NOMO-1 (cell line): ENCODE results near the gene CTNNA3.

Experiments used
- DNase-seq, 2 experiments: peaks; one replicate each; lab custom pipeline; 2025; ENCODE audit not compliant: unreplicated experiment in 2 of 2; lab: John Stamatoyannopoulos, UW

The CTNNA3 gene

GRCh38 chr10:66719483-66719882 lies 976.5 kb downstream of the CTNNA3 start:
- DNase-seq, result no peak

- DNase-seq, result no peak
These were observed 978.6 kb downstream of the CTNNA3 start for GRCh38 chr10:66717231-66717981.

GRCh38 chr10:66714741-66715140 lies 981.3 kb downstream of the CTNNA3 start:
- no peak for DNase-seq

- DNase-seq, result no peak
These were observed 982.6 kb downstream of the CTNNA3 start for GRCh38 chr10:66713387-66713786.

- DNase-seq, result no peak
These were observed 997.9 kb downstream of the CTNNA3 start for GRCh38 chr10:66698069-66698468.

GRCh38 chr10:66695046-66695445 lies 1000.9 kb downstream of the CTNNA3 start:
- DNase-seq, result no peak

GRCh38 chr10:66684581-66684980 lies 1011.4 kb downstream of the CTNNA3 start:
- no peak for DNase-seq

- no peak for DNase-seq
These were observed 1015.1 kb downstream of the CTNNA3 start for GRCh38 chr10:66680886-66681285.

GRCh38 chr10:66678521-66678920 lies 1017.5 kb downstream of the CTNNA3 start:
- no peak for DNase-seq

- no peak for DNase-seq
These were observed 1022.9 kb downstream of the CTNNA3 start for GRCh38 chr10:66673071-66673470.

GRCh38 chr10:66671562-66671961 lies 1024.4 kb downstream of the CTNNA3 start:
- DNase-seq, result no peak

- DNase-seq, result no peak
These were observed 1024.9 kb downstream of the CTNNA3 start for GRCh38 chr10:66671064-66671463.

GRCh38 chr10:66656499-66656898 lies 1039.5 kb downstream of the CTNNA3 start:
- no peak for DNase-seq

GRCh38 chr10:66654861-66655260 lies 1041.1 kb downstream of the CTNNA3 start:
- DNase-seq, result no peak

- no peak for DNase-seq
These were observed 1044.5 kb downstream of the CTNNA3 start for GRCh38 chr10:66651308-66652082.

GRCh38 chr10:66649626-66650025 lies 1046.4 kb downstream of the CTNNA3 start:
- no peak for DNase-seq

GRCh38 chr10:66642217-66642616 lies 1053.8 kb downstream of the CTNNA3 start:
- no peak for DNase-seq

- no peak for DNase-seq
These were observed 1056.6 kb downstream of the CTNNA3 start for GRCh38 chr10:66639371-66639770.

GRCh38 chr10:66637273-66638036 lies 1058.5 kb downstream of the CTNNA3 start:
- DNase-seq, result no peak

- DNase-seq, result no peak
These were observed 1066.0 kb downstream of the CTNNA3 start for GRCh38 chr10:66629996-66630395.

GRCh38 chr10:66627156-66627555 lies 1068.8 kb downstream of the CTNNA3 start:
- DNase-seq, result no peak
